Activated effector memory CD4-positive, alpha-beta T cell treated with anti-CD3 and anti-CD28 coated beads, Interleukin-2, amount 50 U/mL, for 16 hours (primary cell): ENCODE data around the gene PHTF2.
"Not testable (repeated sequence)": the region's sequence is repeated elsewhere in the genome, so short reads cannot be mapped to it uniquely, and the experiment has no call there.

Source experiments
- DNase-seq: peaks from one replicate; pipeline ENCODE4 v3.0.0-alpha.2; 2020

PHTF2 gene

DNA sequence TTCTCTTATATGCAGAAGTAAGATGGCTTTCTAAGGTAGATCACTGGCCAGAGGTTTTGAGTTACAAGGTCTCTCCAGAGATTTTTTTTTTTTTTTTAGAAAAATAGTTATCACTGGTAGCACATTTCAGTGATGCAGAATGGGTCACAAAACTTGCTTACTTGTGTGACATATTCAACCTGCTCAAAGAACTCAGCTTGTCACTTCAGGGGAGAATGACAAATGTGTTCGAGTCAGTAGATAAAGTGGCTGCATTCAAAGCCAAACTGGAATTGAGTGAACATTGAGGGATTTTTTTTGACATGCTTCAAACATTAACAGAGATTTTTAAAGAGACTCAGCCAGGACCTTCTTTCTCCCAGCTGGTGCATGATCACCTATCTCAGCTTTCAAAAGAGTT is 33.4 kb downstream of the PHTF2 start:
- DNase-seq: no peak

DNA sequence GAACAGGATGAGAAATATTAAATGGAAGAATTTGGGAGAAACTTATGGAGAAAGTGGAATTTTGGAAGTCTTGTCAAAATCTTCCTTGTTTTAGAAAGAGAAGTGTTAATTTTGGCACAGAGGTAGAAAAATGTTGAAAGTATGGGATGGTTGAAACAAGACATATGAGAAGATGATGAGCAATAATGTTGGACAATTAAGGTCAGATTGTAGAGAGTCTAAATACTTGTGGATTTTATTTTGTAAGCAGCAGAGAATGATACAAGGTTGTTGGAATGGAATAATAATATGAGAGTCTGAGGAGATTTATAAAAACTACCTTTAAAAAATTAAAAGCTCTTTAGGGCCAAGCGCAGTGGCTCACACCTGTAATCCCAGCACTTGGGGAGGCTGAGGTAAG is 34.6 kb downstream of the PHTF2 start:
- no peak for DNase-seq

DNA sequence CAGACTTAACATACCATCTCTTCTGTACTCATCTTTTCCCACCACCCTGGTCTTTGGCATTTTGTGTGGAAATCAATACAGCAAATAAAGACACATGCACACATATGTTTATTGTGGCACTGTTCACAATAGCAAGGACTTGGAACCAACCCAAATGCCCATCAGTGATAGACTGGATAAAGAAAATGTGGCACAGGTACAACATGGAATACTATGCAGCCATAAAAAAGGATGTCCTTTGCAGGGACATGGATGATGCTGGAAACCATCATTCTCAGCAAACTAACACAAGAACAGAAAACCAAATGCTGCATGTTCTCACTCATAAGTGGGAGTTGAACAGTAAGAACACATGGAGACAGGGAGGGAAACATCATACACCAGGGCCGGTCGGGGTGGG is 37.9 kb downstream of the PHTF2 start:
- not testable (repeated sequence) for DNase-seq

DNA sequence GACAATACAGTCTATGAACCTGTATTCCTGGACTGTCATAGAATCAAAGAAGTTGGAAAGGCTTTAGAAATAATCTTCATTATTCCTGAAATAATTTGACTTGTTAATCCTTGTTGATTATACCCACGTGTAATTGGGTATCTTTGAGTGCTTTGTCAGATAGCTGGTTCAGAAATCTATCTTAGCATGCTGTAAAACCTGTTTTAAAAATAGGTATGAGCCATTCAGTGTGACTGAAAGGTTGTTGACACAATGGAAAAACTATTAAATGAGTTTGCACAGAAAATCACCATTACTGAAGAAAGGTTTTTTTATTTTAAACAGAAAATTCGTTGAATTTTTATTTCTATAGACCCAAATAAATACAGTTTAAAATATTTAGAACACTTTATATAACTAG is 38.7 kb downstream of the PHTF2 start:
- DNase-seq: no peak

DNA sequence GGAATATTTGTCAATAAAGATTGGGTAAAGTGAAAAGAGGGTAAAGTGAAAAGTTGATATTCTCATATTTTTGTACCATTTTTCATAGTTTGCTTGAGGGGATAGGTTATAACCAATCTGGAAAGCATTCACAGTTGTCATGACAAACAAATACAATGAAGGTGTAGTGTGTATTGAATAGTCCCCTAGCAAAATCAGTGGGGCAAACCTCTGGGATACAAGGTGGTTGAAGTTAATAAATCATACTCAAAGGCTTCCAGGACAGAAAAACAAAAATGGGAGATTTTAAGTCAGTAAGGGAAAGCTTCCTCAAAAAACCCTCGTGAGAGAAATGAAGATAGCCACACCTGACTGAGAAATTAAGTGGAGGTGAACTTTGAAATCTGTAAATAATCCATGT is 39.4 kb downstream of the PHTF2 start:
- no peak for DNase-seq

DNA sequence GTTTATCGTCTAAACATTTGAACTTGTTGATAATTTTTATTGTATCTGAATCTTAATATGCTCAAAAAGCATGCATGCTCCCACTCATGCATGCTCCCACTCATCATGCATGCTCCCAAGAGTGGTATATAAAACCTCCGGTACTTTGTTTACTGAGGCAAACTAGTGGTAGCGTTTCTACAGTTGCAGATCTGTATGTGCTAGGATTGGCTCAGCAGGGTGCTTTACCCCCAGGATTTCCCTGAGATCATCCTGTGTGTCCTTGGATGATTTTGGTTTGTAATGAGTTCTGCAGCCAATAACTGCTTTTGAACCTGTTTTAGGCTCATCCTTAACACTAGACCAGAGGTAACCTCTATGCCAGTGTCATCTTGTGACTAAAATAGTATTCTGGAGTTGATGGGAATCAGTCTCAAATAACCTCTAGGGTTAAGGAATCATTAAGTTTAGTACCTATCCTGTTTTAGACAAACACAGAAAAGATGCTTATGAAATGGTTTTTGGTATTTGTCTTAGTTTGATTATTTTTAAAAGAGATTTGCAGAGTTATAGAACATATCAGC is 40.4 kb downstream of the PHTF2 start:
- DNase-seq: no peak

DNA sequence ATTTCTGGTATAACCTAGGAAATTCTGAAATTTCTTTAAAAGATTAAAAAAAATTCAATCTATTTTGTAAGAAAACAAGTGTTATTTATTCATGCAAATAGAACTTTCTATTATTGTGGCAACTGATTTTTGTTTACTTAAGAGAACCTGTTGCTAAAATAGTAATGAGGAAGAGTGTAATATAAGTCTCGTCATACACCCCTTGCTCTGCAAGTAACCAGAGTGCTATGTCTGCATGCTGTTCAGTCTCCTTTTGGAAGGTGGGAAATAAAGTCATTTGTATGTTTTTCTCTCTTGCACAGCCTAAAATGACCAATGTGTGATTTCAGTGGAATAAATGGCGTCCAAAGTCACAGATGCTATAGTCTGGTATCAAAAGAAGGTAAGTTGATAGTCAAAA is 41.3 kb downstream of the PHTF2 start:
- no peak for DNase-seq

DNA sequence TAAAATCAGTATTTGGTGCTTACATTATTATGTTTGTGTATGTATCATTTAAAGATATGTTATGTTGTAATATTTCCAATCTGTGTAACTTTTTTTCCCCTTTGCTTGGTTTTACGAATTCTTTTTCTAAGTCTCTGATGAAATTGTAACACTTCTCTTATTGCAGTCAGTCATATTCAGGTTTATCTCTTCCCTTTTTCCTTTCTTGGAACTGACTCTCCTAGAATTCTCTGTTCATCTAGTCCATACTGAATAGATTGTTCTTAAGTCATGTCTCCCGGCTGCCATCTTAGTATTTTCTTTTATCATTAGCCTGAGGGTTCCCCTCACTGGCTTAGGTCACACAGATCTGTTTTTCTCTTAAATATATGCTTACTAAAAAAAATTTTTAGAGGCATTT is 44.6 kb downstream of the PHTF2 start:
- no peak for DNase-seq

DNA sequence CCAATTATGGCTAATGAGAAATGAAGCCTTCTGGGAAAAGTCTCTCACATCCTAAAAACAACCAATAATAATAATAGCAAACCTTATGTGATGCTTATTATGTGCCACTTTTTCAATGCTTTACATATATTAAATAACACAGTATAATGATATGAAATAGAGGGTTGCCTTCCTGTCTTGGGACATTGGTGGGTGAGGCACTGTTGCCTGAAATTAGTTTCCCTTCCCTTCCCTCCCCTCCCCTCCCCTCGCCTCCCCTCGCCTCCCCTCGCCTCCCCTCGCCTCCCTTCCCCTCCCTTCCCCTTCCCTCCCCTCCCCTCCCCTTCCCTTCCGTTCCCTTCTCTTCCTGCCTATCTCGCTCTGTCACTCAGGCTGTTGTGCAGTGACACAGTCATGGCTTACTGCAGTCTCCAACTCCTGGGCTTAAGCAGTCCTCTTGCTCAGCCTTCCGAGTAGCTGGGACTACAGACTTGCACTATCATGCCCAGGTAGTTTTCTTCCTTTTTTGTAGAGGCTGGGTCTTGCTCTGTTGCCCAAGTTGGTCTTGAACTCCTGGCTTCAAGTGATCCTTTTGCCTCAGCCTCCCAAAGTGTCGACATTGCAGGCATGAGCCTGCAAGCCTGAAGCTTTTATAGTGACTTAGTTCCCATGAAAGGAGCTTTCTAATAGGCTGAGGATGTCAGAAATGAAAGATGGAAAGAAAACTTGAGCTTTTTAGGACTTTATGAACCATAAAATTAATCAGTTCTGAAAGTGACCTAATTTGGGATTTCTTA is 47.9 kb downstream of the PHTF2 start:
- DNase-seq: no peak

DNA sequence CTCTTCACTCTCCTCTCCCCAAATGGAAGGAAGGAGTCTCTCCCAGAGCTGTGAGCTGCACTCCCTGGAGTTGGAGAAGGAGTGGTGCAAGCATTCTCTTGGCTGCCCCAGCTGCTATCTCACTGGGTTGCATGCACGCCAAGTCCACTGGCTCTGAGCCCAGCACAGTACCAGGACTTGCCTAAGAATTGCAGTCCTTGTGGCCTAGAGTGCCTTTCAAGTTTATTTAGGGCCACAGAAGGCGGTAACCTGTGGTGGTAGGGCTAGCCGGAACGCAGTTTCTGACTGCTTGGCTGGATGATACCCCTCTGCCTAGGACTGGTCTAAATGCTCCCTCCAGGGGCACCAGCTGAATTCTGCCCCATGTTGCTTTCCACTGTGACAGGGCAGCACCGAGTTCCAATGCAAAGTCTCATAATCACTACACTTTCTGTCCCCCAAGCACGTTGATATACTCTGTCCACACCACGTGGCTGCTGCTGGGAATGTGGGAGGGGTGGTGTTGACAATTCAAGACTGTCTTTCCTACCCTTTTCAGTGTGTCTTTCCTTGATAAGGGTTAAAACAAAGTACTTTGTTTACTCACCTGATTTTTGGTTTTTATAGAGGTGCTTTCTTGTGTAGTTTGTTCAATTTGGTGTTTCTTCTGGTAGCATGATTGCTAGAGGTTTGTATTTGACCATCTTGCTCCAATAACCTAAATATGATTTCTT is 57.0 kb downstream of the PHTF2 start:
- DNase-seq: no peak

DNA sequence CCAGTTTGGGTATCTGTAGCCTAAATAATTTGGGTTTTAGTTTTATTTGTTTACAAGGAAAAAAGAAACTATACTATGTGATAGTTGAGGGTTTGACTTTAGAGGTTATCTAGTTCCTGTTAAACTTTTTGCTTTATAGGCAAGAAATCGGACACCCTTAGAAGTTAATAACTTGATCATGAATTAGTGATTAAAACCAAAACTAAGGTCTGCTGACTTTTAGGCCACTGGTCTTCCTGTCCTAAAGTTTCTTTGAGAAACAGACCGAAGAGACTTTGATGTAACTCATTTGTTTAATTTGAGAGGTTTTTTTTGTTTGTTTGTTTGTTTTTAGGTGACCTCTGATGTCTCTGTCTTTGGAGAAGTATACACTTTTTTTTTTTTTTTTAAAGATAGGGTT is 59.7 kb downstream of the PHTF2 start:
- no peak for DNase-seq

DNA sequence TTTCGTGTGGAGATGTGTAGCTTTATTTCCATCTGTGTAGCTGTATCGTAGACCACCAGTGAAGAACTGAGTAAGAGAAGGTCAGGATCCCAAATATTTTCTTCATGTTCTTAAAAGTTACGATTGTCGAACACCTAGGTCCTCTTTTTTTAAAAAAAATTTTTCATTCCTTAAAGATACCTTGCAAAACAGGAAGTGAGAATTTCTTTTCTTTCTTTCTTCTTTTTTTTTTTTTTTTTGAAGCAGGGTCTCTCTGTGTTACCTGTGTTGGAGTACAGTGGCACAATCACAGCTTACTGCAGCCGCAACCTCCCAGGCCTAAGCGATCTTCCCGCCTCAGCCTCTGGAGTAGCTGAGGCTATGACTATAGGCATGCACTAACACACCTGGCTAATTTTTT is 60.8 kb downstream of the PHTF2 start:
- no peak for DNase-seq

DNA sequence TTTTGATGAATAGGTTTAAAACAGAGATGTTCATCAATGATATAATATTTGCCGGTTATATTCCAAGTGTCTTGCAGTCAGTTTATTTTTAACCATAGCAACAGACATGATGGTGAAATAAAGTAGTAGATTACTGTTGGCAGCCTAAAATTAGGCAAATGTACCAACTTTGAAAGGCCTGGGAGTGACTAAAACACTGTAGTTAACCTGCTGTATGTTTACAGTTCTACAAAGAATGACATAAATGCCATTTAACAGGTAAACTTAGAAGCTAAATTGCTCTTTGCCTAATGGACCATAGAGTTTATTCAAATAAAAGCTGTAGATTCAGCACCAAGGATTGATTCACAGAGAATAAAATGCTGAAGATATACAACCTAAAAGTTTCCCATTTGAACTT is 64.1 kb downstream of the PHTF2 start:
- DNase-seq: no peak

DNA sequence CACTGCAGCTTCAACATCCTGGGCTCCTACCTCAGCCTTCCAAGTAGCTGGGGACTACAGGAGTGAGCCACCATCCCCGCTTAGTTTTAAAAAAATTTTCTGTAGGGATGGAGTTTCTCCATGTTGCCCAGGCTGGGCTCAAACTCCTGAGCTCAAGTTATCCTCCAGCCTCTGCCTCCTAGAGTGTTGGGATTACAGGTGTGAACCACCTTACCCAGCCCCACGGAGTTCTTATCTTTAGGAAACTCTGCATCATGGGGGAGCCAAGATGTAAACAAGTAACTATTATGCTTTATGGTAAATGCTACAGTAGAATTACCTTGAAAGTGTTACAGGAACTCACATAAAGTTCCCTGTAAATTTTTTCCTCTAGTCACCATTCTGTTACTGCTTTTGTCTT is 65.3 kb downstream of the PHTF2 start:
- no peak for DNase-seq

DNA sequence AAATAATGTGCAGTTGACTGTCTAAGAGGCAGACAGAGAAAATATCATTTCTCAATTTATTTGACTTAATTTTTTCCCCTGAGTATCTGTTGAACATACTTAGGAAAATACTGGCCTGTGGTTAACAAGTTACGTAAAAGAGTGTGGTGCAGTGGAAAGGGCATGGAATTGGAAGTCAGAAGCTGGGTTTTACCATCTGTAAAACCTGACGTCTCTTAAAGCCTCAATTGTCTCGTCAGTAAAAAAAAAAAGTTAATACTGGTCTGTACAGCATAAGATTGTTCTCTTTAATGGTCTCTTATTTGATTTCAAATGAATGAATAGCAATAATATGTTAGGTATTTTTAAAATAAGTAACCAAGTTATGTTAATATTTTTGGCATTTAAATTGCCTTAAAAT is 67.8 kb downstream of the PHTF2 start:
- no peak for DNase-seq

DNA sequence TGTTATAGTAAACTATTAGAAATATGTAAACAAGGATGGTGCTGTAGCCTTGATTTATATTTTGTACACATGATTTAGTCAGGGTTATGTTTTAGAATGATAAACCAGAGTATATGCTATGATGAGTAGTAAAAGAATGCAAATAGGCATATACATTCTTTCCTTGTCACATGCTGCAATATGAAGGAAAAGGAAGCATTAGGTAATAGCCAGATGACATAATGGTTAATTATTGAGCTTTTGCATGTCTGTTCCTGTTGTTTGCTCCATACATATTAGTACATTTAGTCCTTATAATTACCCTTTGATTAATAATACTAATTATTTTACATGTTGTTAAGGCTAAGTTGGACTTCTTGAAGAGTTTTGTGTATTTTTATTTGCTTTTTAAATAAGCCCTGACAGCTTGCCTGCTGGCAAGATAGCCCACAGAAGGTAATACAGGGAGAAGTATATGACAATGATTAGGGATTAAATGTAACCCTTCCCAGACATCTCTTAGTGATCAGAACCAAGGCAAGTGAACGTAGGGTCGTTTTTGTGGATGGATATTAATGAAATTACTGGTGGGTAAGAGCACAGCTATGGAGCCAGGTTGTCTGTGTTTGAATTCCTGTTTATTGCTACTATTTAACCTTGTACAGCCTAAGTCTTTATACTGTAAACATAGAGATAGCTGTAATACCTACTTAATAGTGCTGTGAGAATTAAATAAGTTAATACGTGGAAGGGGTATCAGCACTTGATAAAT is 68.4 kb downstream of the PHTF2 start:
- no peak for DNase-seq

DNA sequence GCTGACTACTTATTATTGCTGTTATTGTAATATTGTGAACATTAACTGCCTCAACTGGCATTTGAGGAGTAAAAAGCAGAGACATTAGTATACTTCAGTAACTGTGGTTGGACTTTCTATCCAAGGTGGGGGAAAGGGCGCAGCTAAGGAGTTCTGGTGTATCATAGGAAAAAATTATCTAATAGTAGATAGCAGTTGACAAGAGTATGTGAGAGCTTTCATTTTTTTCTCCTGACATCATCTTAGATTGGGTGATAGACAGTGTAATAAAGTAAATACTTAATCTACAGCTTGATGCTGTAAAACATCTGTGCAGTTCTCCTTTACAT is 68.9 kb downstream of the PHTF2 start:
- no peak for DNase-seq

DNA sequence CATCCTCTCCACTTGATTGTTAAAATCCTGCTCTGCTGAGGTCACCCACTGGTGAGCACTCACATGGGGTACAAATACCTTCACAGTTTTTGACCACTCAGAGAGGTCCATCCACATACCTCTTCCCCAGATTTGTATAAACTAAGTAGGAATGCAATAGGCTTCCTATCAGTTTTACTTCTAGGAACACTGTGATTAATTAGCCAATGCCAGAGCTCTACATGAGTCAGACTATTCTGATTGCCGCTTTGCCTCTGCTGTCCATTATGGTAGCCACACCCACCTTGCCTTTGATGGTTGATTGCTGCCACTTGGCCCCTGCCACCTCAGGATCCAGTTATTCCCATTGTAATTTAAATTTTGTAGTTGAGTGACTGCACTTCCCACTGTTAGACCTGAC is 73.7 kb downstream of the PHTF2 start:
- not testable (repeated sequence) for DNase-seq

DNA sequence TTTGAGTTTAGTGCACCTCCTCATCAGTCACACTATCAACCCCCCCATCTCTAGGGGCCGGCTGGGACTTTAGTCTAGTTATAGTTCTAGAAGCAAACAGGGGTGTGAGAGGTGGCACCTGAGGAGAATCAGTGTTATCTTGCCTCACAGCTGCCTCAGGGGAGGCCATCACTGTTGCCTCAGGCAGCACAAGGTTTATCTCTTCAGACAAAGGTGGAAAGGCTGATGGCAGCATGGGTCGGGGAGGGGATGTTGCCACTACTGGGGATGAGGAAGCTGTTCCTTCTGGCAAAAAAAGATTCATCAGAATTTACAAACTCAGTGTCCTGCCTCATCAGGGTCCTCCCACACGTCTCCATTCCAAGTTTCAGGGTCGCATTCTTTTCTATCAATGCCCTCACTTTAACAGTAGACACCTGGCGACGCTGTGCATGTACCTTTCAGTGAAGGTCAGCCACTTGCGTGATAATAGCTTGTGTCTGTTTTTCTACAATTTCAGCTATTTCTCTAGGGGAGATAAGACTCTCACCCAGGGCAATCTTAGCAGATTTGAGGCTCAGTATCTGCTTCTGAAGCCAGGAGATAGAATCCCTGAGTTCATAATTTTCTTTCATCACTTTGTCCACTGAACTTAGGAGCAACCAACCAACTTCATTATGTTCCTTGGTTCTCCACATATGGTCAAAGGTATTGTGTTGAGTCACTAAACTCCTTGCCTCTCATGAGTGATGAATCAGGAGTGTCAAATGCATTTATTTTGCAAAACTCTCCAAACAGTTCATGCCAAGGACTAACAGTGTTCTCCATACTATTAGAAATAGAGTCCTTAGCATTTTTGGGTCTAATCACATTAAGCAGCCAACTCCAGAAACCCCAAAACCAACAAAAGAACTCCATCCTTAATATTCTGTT is 75.1 kb downstream of the PHTF2 start:
- not testable (repeated sequence) for DNase-seq

DNA sequence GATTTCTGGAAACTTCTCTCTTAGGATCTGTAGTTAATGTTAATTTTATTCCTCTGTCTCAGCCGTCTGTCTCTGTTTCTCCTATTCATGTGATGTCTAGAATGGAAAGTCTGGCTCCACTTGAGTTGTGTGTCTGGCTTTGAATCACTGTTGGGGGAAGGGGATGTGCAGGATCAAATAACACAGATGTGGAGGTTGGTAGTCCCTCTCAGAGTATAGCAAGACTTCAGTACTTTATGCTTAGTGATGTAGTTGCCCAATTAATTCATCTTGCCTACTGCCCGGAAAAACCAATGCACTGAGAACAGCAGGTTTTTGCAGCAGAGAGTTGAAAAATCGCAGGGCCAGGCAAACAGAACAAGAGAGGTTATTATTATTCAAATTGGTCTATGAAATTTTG is 79.2 kb downstream of the PHTF2 start:
- no peak for DNase-seq

DNA sequence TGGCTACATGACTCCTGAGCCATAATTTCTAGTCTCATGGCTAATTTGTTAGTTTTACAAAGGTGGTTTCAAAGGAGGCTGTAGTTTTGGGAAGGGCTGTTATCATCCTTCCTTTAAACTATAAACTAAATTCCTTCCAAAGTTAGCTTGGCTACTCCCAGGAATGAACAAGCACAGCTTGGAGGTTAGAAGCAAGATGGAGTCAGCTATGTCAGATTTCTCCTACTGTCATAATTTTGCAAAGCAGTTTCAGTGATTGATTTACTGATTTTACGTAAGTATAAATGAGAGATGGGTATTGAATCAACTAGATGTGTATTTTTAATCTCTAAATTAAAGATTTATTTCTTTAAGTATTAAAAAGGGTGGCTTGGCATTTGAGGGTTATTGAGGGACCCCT is 79.9 kb downstream of the PHTF2 start:
- no peak for DNase-seq

DNA sequence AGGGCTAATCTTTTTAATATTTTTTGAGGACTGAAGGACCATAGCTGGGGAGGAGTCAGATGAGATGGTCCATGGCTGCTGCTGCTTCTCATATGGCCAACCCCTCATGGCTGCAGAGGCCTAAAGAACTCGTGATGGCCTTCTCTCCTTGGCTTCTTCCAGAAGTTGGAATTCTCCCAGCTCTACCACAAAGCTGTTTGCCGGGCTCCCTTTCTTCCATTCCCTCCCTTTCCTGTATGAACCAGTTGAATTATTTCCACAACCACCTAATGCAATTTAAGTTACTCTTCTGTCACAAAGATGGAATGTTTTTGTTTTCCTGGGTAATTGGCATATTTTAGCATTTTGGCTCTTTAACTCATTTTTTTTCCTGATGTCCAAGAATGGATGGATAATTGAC is 80.7 kb downstream of the PHTF2 start:
- DNase-seq: no peak

DNA sequence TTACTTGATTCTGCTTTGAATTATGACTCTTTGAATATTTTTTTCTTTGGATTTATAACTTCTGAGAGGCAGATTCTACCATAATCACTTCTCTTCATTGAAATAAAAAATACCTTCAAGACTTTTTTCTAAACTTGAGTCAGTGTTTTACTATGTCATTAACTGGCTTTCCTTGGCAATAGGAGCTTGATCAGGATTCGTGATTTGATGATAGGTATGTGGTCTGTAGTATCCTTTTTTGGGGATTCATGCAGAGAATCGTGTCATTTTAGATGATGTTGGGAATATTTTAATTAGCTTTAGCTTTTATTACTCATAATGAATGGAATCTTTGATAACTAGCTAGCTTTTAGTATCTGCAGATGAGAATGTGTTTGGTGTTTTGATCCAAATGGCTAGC is 83.3 kb downstream of the PHTF2 start:
- no peak for DNase-seq
